Mesendoderm (in vitro differentiated cells): Measurements from ENCODE around the gene SOD2.
"Not testable (repeated sequence)": the region's sequence is repeated elsewhere in the genome, so short reads cannot be mapped to it uniquely, and the experiment has no call there.

ENCODE experiments used
- DNase-seq: peaks from one replicate; pipeline ENCODE4 v3.0.0; 2013
- H2AK5ac ChIP-seq: 2 replicates; pipeline ENCODE4 v1.6.1; 2013; ENCODE audit warnings: low read length, inconsistent platforms
- H2BK120ac ChIP-seq: 2 replicates; pipeline ENCODE4 v1.6.1; 2013; ENCODE audit warnings: low read depth, mild to moderate bottlenecking, low read length, moderate library complexity, mixed read lengths
- H2BK15ac ChIP-seq: replicated peaks from 2 replicates; pipeline ENCODE4 v1.6.1; 2013; ENCODE audit warnings: low read depth, mild to moderate bottlenecking, moderate library complexity
- H2BK5ac ChIP-seq: 2 replicates; pipeline ENCODE4 v1.6.1; 2013; ENCODE audit warnings: low read length, inconsistent platforms
- H3K18ac ChIP-seq: 2 replicates; pipeline ENCODE4 v1.6.1; 2013; ENCODE audit warnings: mild to moderate bottlenecking, low read length, mixed read lengths
- H3K23ac ChIP-seq: one replicate; pipeline ENCODE4 v1.6.1; 2013; ENCODE audit warnings: low read length
- H3K27ac ChIP-seq: 2 replicates; pipeline ENCODE4 v1.5.1; 2013; ENCODE audit warnings: low read depth, mild to moderate bottlenecking, inconsistent platforms, low read length, moderate library complexity
- H3K27me3 ChIP-seq: 2 replicates; pipeline ENCODE4 v1.6.1; 2013; ENCODE audit warnings: low read length, control low read depth, mild to moderate bottlenecking, inconsistent platforms; ENCODE audit not compliant: insufficient read depth, poor library complexity
- H3K36me3 ChIP-seq: 2 replicates; pipeline ENCODE4 v1.6.1; 2013; ENCODE audit warnings: low read length, inconsistent platforms; ENCODE audit not compliant: control insufficient read depth, insufficient read depth
- H3K4ac ChIP-seq: one replicate; pipeline ENCODE4 v1.6.1; 2013; ENCODE audit warnings: low read depth, mild to moderate bottlenecking, low read length, moderate library complexity
- H3K4me1 ChIP-seq: 2 replicates; pipeline ENCODE4 v1.6.1; 2013; ENCODE audit warnings: low read depth, low read length, inconsistent platforms; ENCODE audit not compliant: control insufficient read depth
- H3K4me2 ChIP-seq: 2 replicates; pipeline ENCODE4 v1.6.1; 2013; ENCODE audit warnings: low read length
- H3K4me3 ChIP-seq: 2 replicates; pipeline ENCODE4 v1.5.1; 2013; ENCODE audit warnings: mild to moderate bottlenecking, low read length
- H3K56ac ChIP-seq: one replicate; pipeline ENCODE4 v1.6.1; 2013; ENCODE audit warnings: low read length
- H3K79me1 ChIP-seq: 2 replicates; pipeline ENCODE4 v1.6.1; 2013; ENCODE audit warnings: low read length, inconsistent platforms
- H3K79me2 ChIP-seq: 2 replicates; pipeline ENCODE4 v1.6.1; 2013; ENCODE audit warnings: mild to moderate bottlenecking, low read length; ENCODE audit not compliant: control insufficient read depth, insufficient read depth
- H3K9ac ChIP-seq: 2 replicates; pipeline ENCODE4 v1.6.1; 2013; ENCODE audit warnings: low read length, inconsistent platforms
- H4K5ac ChIP-seq: one replicate; pipeline ENCODE4 v1.6.1; 2013; ENCODE audit warnings: low read length
- H4K8ac ChIP-seq: one replicate; pipeline ENCODE4 v1.6.1; 2013; ENCODE audit warnings: low read depth, mild to moderate bottlenecking, control low read depth, low read length, moderate library complexity
- WGBS: extraction: QIAGEN DNeasy Blood & Tissue Kit; methylation state at CpG from one replicate; pipeline ENCODE4 v1.1.7; 2013; ENCODE audit warnings: low lambda C conversion rate, missing lambda C conversion rate; ENCODE audit not compliant: insufficient coverage; ENCODE audit errors: extremely low coverage; 5-methylcytosine and 5-hydroxymethylcytosine counted together

SOD2 gene

DNA sequence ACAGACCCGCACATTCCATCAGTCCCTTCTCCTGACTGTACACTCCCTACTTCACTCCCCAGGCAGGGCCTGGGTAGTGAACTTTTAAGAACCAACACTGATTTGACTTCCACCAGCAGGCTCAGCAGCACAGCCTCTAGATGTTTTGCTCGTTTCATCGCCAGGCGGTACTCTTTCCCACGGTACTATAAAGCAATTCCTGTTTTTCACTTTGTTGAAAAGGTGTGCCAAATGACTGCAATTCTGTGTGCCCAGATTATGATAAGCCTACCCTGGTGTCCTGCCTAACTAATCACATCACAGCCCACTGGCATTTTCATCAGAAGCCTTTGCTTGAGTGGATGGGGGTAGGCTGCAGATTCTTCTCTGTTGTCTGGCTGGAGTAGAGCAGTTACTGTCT is 21.4 kb upstream of the SOD2 start:
- H2BK15ac ChIP-seq: no peak overlapping the region
- H2BK120ac ChIP-seq: no peak overlapping the region
- no peak overlapping the region for H2BK5ac ChIP-seq
- H4K5ac ChIP-seq: no peak overlapping the region
- H3K79me1 ChIP-seq: no peaks in the 10 kb centered on the region
- no peak overlapping the region for H3K9ac ChIP-seq
- no peak overlapping the region for H3K18ac ChIP-seq
- H3K27me3 ChIP-seq: no peaks in the 10 kb centered on the region
- WGBS: no CpG with 5 or more reads among the region's 5 CpGs
- no peak overlapping the region for H4K8ac ChIP-seq
- no peak overlapping the region for H3K56ac ChIP-seq
- H3K4ac ChIP-seq: no peak overlapping the region
- no peak overlapping the region for H3K4me3 ChIP-seq
- H3K27ac ChIP-seq: no peak overlapping the region
- H3K23ac ChIP-seq: no peak overlapping the region
- no peaks in the 10 kb centered on the region for H3K36me3 ChIP-seq
- no peak overlapping the region for H3K4me2 ChIP-seq
- DNase-seq: no peak
- H3K4me1 ChIP-seq: no peaks in the 10 kb centered on the region
- no peaks in the 10 kb centered on the region for H3K79me2 ChIP-seq
- H2AK5ac ChIP-seq: no peak overlapping the region

DNA sequence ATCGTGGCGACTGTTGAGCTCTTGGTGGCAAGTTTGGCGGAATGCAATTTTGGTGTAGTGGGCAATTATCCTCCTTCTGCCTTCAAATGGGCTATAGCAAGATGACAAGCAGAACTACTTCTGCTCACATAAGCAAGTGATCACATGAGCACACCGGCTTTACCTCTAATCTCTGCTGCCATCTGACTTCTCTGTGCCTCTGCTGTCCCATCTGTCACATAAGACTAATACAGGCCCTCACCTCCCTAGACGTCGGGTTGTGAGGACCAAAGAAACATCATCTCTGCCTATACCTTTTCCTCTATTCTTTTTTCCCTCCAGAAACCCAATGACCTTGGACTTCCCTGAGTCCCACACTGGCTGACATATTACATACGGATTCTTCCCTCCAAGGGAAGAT is 20.9 kb upstream of the SOD2 start:
- H3K79me1 ChIP-seq: no peaks in the 10 kb centered on the region
- H2BK120ac ChIP-seq: no peak overlapping the region
- H3K27ac ChIP-seq: no peak overlapping the region
- no peaks in the 10 kb centered on the region for H3K4me1 ChIP-seq
- no peak overlapping the region for H4K5ac ChIP-seq
- no peak overlapping the region for H2BK15ac ChIP-seq
- H3K56ac ChIP-seq: no peak overlapping the region
- no peaks in the 10 kb centered on the region for H3K79me2 ChIP-seq
- no peak overlapping the region for H3K18ac ChIP-seq
- DNase-seq: no peak
- no peak overlapping the region for H2AK5ac ChIP-seq
- no peak overlapping the region for H4K8ac ChIP-seq
- H3K4ac ChIP-seq: no peak overlapping the region
- WGBS: no CpG with 5 or more reads among the region's 7 CpGs
- H3K36me3 ChIP-seq: no peaks in the 10 kb centered on the region
- no peak overlapping the region for H3K4me3 ChIP-seq
- H2BK5ac ChIP-seq: no peak overlapping the region
- no peak overlapping the region for H3K9ac ChIP-seq
- no peak overlapping the region for H3K4me2 ChIP-seq
- H3K27me3 ChIP-seq: no peaks in the 10 kb centered on the region
- H3K23ac ChIP-seq: no peak overlapping the region

DNA sequence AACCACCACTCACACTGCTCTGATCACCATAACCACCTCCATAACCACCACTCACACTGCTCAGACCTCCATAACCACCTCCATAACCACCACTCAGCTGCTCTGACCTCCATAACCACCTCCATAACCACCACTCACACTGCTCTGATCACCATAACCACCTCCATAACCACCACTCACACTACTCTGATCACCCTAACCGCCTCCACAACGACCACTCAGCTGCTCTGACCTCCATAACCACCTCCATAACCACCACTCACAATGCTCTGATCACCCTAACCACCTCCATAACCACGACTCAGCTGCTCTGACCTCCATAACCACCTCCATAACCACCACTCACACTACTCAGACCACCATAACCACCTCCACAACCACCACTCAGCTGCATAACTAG is 19.3 kb upstream of the SOD2 start:
- H3K56ac ChIP-seq, H3K23ac ChIP-seq, H2AK5ac ChIP-seq, H3K9ac ChIP-seq, H3K36me3 ChIP-seq, H3K18ac ChIP-seq, H4K8ac ChIP-seq, H3K79me1 ChIP-seq, H4K5ac ChIP-seq, H2BK15ac ChIP-seq, H3K27ac ChIP-seq, H3K27me3 ChIP-seq, DNase-seq, H3K79me2 ChIP-seq, H3K4me1 ChIP-seq, H2BK120ac ChIP-seq, H2BK5ac ChIP-seq, H3K4me2 ChIP-seq, H3K4me3 ChIP-seq, H3K4ac ChIP-seq: not testable (repeated sequence)
- WGBS: no CpG with 5 or more reads among the region's 3 CpGs

GRCh38 chr6:159710603-159711002 is 17.6 kb upstream of the SOD2 start:
- no CpG with 5 or more reads among the region's 4 CpGs for WGBS
- H2BK15ac ChIP-seq, H2BK120ac ChIP-seq, H3K27ac ChIP-seq, H3K56ac ChIP-seq, H3K23ac ChIP-seq, DNase-seq, H3K4me3 ChIP-seq, H3K79me1 ChIP-seq, H2BK5ac ChIP-seq, H2AK5ac ChIP-seq, H3K18ac ChIP-seq, H3K79me2 ChIP-seq, H3K4me1 ChIP-seq, H3K9ac ChIP-seq, H4K8ac ChIP-seq, H3K4ac ChIP-seq, H4K5ac ChIP-seq, H3K27me3 ChIP-seq, H3K4me2 ChIP-seq, H3K36me3 ChIP-seq: not testable (repeated sequence)

DNA sequence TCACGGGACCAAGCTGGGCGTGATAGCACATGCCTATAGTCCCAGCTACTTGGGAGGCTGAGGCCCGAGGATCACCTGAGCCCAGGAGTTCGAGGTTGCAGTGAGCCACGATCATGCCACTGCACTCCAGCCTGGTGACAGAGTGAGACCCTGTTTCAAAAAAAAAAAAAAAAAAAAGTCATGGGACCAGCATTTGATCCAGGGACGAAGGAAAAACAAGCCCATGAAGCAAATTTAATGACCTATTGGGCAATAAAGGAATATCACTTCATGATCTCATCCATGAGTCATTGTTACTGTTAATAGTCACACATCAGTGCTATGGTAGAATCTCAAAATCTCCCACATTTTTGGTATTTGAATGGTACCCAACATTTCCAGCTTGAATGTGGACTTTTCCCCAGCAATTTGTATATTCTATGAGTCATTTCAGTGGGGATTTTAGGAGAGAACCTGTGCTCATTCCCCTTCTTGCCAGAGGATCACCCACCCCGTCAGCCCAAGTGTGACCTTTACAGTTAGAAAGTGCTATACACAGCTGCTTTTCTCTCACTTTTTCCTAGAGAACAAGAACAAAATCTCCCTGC is 8.5 kb upstream of the SOD2 start:
- no peak overlapping the region for H2AK5ac ChIP-seq
- no CpG with 5 or more reads among the region's 7 CpGs for WGBS
- no peak overlapping the region for H4K5ac ChIP-seq
- no peak overlapping the region for H2BK5ac ChIP-seq
- no peaks in the 10 kb centered on the region for H3K4me1 ChIP-seq
- no peak overlapping the region for H4K8ac ChIP-seq
- H3K36me3 ChIP-seq: no peaks in the 10 kb centered on the region
- H3K9ac ChIP-seq: no peak overlapping the region
- no peak overlapping the region for H2BK15ac ChIP-seq
- no peak overlapping the region for H2BK120ac ChIP-seq
- H3K27me3 ChIP-seq: no peaks in the 10 kb centered on the region
- no peak overlapping the region for H3K27ac ChIP-seq
- H3K79me1 ChIP-seq: no peaks in the 10 kb centered on the region
- H3K23ac ChIP-seq: no peak overlapping the region
- H3K4me2 ChIP-seq: no peak overlapping the region
- no peaks in the 10 kb centered on the region for H3K79me2 ChIP-seq
- H3K56ac ChIP-seq: no peak overlapping the region
- no peak overlapping the region for H3K4me3 ChIP-seq
- no peak for DNase-seq
- no peak overlapping the region for H3K18ac ChIP-seq
- no peak overlapping the region for H3K4ac ChIP-seq

DNA sequence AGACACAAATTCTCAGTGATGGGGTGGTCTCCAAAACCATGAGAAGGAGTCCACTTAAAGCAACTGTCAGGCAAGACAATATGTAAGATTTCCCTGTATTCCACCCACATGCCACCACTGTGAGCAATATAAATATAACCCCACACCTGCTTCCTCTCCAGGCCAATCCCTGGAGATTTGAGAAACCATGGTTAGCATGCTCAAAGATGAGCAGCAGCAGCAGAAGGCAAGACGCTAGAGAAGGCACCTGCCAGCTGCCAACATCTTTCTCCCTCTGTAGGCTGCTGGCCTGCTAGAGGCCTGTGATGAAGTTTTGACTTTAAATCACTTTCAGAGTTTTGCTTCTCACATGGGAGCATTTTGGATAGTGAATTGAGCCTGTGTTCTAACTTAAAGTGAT is 7.9 kb upstream of the SOD2 start:
- Histone ChIP-seq H3K79me2 (no peaks in the 10 kb centered on the region), H3K4ac (no peak overlapping the region), H2BK120ac (no peak overlapping the region), H2BK15ac (no peak overlapping the region), H3K79me1 (no peaks in the 10 kb centered on the region), H2AK5ac (no peak overlapping the region), H3K9ac (no peak overlapping the region), H4K5ac (no peak overlapping the region), H3K27ac (no peak overlapping the region), H3K4me2 (no peak overlapping the region), H3K23ac (no peak overlapping the region), H3K4me1 (no peaks in the 10 kb centered on the region), H4K8ac (no peak overlapping the region), H2BK5ac (no peak overlapping the region), H3K56ac (no peak overlapping the region), H3K18ac (no peak overlapping the region), H3K27me3 (no peaks in the 10 kb centered on the region), H3K36me3 (no peaks in the 10 kb centered on the region), H3K4me3 (no peak overlapping the region)
- no CpG with 5 or more reads among the region's 1 CpG for WGBS
- DNase-seq: no peak
